Naive thymus-derived CD4-positive, alpha-beta T cell (primary cell): ENCODE measurements around the gene ZNRF1. TPM values are rescaled to one million over a fixed set of nuclear protein-coding genes. Genes with fewer than 3 reads are reported as not detected.

Experiments
- ATAC-seq: fragments of 150-1000 bp; cut with Tn5 transposase; 2 replicates; pipeline ENCODE4 v1.10.0; 2021; ENCODE audit warnings: mild to moderate bottlenecking, moderate library complexity
- CTCF ChIA-PET: fragments of 350-600 bp; sonication (Branson Sonifier 250); formaldehyde crosslinking; loops from one replicate; lab custom pipeline; 2021; ENCODE audit warnings: antibody characterized with exemption; lab: Charles Lee
- POLR2A ChIA-PET: fragments of 350-600 bp; sonication (Branson Sonifier 250); formaldehyde crosslinking; loops from one replicate; lab custom pipeline; 2021; ENCODE audit warnings: antibody characterized with exemption, inconsistent platforms; lab: Charles Lee
- DNase-seq, 9 donors: peaks; one replicate each; pipeline versions ENCODE4 v3.0.0 to v3.0.0-alpha.2; 2020 to 2022; ENCODE audit warnings: mixed read lengths in 1 of 9
- H3K27ac ChIP-seq: one replicate; pipeline ENCODE4 v1.7.0; 2013; ENCODE audit warnings: mild to moderate bottlenecking, low read depth, low read length, moderate library complexity
- H3K27me3 ChIP-seq, 2 donors: one replicate each; pipeline ENCODE4 v1.7.0; 2013; ENCODE audit warnings: low read length in 2 of 2, mild to moderate bottlenecking in 2 of 2, moderate library complexity in 2 of 2; ENCODE audit not compliant: control insufficient read depth in 2 of 2, insufficient read depth in 2 of 2
- H3K36me3 ChIP-seq, 3 experiments: 1 replicate in 2 of 3; 2 replicates in 1 of 3; pipeline ENCODE4 v1.7.0; 2013; ENCODE audit warnings: low read length in 3 of 3, mild to moderate bottlenecking in 3 of 3, moderate library complexity in 1 of 3; ENCODE audit not compliant: insufficient read depth in 3 of 3, control insufficient read depth in 2 of 3
- H3K4me1 ChIP-seq, 2 donors: one replicate each; pipeline ENCODE4 v1.7.0; 2013; ENCODE audit warnings: low read length in 2 of 2, mild to moderate bottlenecking in 2 of 2, moderate library complexity in 1 of 2; ENCODE audit not compliant: control insufficient read depth in 2 of 2, insufficient read depth in 2 of 2
- H3K4me3 ChIP-seq: 2 replicates; pipeline ENCODE4 v1.7.0; 2013; ENCODE audit warnings: mild to moderate bottlenecking, low read length
- H3K9me3 ChIP-seq, 3 experiments: 1 replicate in 2 of 3; 2 replicates in 1 of 3; pipeline ENCODE4 v1.7.0; 2013; ENCODE audit warnings: low read length in 3 of 3; ENCODE audit not compliant: control insufficient read depth in 2 of 3
- H3K27ac Mint-ChIP-seq, 9 donors: one replicate each; pipeline ENCODE4 v1.8.0; 2020 to 2022; ENCODE audit warnings: mixed read lengths in 9 of 9, mild to moderate bottlenecking in 8 of 9, moderate library complexity in 5 of 9, inconsistent platforms in 2 of 9
- H3K27me3 Mint-ChIP-seq, 5 donors: one replicate each; pipeline ENCODE4 v1.8.0; 2021 to 2022; ENCODE audit warnings: mixed read lengths in 5 of 5, mild to moderate bottlenecking in 1 of 5
- H3K36me3 Mint-ChIP-seq, 5 donors: one replicate each; pipeline ENCODE4 v1.8.0; 2020 to 2022; ENCODE audit warnings: mixed read lengths in 5 of 5, mild to moderate bottlenecking in 3 of 5, inconsistent platforms in 1 of 5
- H3K4me1 Mint-ChIP-seq, 7 donors: one replicate each; pipeline ENCODE4 v1.8.0; 2020 to 2022; ENCODE audit warnings: mixed read lengths in 7 of 7, mild to moderate bottlenecking in 3 of 7, inconsistent platforms in 1 of 7
- H3K4me3 Mint-ChIP-seq, 10 donors: one replicate each; pipeline ENCODE4 v1.8.0; 2020 to 2022; ENCODE audit warnings: mild to moderate bottlenecking in 10 of 10, mixed read lengths in 10 of 10, moderate library complexity in 6 of 10, inconsistent platforms in 2 of 10
- H3K9me3 Mint-ChIP-seq, 11 donors: one replicate each; pipeline ENCODE4 v1.8.0; 2020 to 2022; ENCODE audit warnings: mixed read lengths in 11 of 11, mild to moderate bottlenecking in 4 of 11, inconsistent platforms in 1 of 11, moderate library complexity in 1 of 11
- intact Hi-C, 2 donors: fragments of 100-400 bp; cut with micrococcal nuclease; formaldehyde crosslinking; loops; one replicate each; pipeline ENCODE4 v1.15.1; 2023
- polyA plus RNA-seq, 2 donors: library from polyadenylated mRNA; unstranded; fragments of 300-500 nt; fragmentation: Illumina TruSeq; gene quantifications; one replicate each; pipeline ENCODE4 v1.2.3, GENCODE V29; 2021
- total RNA-seq, 6 experiments: library from RNA in 5 of 6; stranded (reverse) in 5 of 6; gene quantifications; 1 replicate in 5 of 6; 2 replicates in 1 of 6; pipeline ENCODE4 v1.2.3 and lab custom pipeline; 2021 to 2026

The ZNRF1 gene
- total and polyA plus RNA-seq, 7 experiments from 2014 or later = 1.2 to 27.9 (median 2.1) TPM

- peaks cover 17 to 70% (median 45%) of the 10 kb centered on the region in 7 donors for H3K4me1 Mint-ChIP-seq
- intact Hi-C loops = loop anchor here (2.0 kb wide), 1 partner anchor 47 kb away; no protein-coding TSS in a partner anchor
- no peaks in the 10 kb centered on the region for H3K9me3 Mint-ChIP-seq
- ChIA-PET CTCF (interaction anchor here (1.4 kb wide), 1 partner anchor 46 kb away, joined by 4 read pairs; no protein-coding TSS in a partner anchor), POLR2A (interaction anchor here (0.7 to 1.6 kb wide), 3 partner anchors 9 to 79 kb away, joined by 3 to 4 read pairs (median 4); partner anchors contain the start of gene WDR59)
- H3K27me3 Mint-ChIP-seq = no peaks in the 10 kb centered on the region
- ATAC-seq = no peak
- H3K9me3 ChIP-seq = no peaks in the 10 kb centered on the region
- H3K27me3 ChIP-seq = no peaks in the 10 kb centered on the region
- H3K36me3 Mint-ChIP-seq = peaks cover 0 to 12% (median 0%) of the 10 kb centered on the region in 5 donors
- peak overlapping the region; percentile 40 to 92 (median 78) for H3K27ac Mint-ChIP-seq
- no peak overlapping the region for H3K4me3 ChIP-seq
- DNase-seq = no peak
- H3K4me1 ChIP-seq = peaks cover 5 to 20% of the 10 kb centered on the region in 2 donors
- H3K36me3 ChIP-seq = no peaks in the 10 kb centered on the region
- no peak overlapping the region for H3K27ac ChIP-seq
- H3K4me3 Mint-ChIP-seq = peak overlapping the region in 9 of 10 donors; percentile 14 to 76 (median 52)
Measured at GRCh38 chr16:75063549-75064088, 64.8 kb downstream of the ZNRF1 start.

- peaks cover 17 to 73% (median 45%) of the 10 kb centered on the region in 7 donors for H3K4me1 Mint-ChIP-seq
- Histone ChIP-seq H3K4me1 (peaks cover 5 to 20% of the 10 kb centered on the region in 2 donors), H3K27me3 (no peaks in the 10 kb centered on the region), H3K36me3 (no peaks in the 10 kb centered on the region), H3K4me3 (peak overlapping the region; percentile 45), H3K9me3 (no peaks in the 10 kb centered on the region), H3K27ac (peak overlapping the region; percentile 41)
- DNase-seq = peak in 6 of 9 donors; percentile 10 to 35 (median 20)
- H3K4me3 Mint-ChIP-seq = peak overlapping the region; percentile 64 to 91 (median 79)
- ATAC-seq = peak; percentile 57
- peaks cover 0 to 7% (median 0%) of the 10 kb centered on the region in 5 donors for H3K36me3 Mint-ChIP-seq
- ChIA-PET CTCF (interaction anchor here (0.6 to 1.4 kb wide), 6 partner anchors 9 to 214 kb away, joined by 3 to 5 read pairs (median 4); no protein-coding TSS in a partner anchor), POLR2A (interaction anchor here (0.7 to 1.4 kb wide), 5 partner anchors 10 to 583 kb away, joined by 3 to 5 read pairs (median 3); partner anchors contain the start of genes KARS1, TERF2IP and WDR59)
- no peaks in the 10 kb centered on the region for H3K27me3 Mint-ChIP-seq
- intact Hi-C loops = loop anchor here (1.0 to 2.0 kb wide), 2 partner anchors 11 to 46 kb away; no protein-coding TSS in a partner anchor
- peaks cover 0 to 2% (median 0%) of the 10 kb centered on the region in 11 donors for H3K9me3 Mint-ChIP-seq
- H3K27ac Mint-ChIP-seq = peak overlapping the region; percentile 83 to 93 (median 89)
Measured at GRCh38 chr16:75064403-75065148, 65.8 kb downstream of the ZNRF1 start.

- POLR2A ChIA-PET = interaction anchor here (0.7 to 1.4 kb wide), 4 partner anchors 10 to 582 kb away, joined by 3 to 5 read pairs (median 4); partner anchors contain the start of genes KARS1, TERF2IP and WDR59
- CTCF ChIA-PET = interaction anchor here (0.6 to 1.2 kb wide), 4 partner anchors 44 to 214 kb away, joined by 3 to 5 read pairs (median 4); no protein-coding TSS in a partner anchor
- ATAC-seq (peak; percentile 86), DNase-seq (peak in 8 of 9 donors; percentile 18 to 49 (median 37))
- H3K27ac ChIP-seq = peak overlapping the region; percentile 41
- no peaks in the 10 kb centered on the region for H3K36me3 ChIP-seq
- no peak overlapping the region for H3K4me3 ChIP-seq
- H3K36me3 Mint-ChIP-seq = peaks cover 0 to 7% (median 0%) of the 10 kb centered on the region in 5 donors
- peak overlapping the region; percentile 64 to 91 (median 79) for H3K4me3 Mint-ChIP-seq
- intact Hi-C loops = loop anchor here (1.0 to 2.0 kb wide), 2 partner anchors 10 to 46 kb away; no protein-coding TSS in a partner anchor
- H3K27ac Mint-ChIP-seq = peak overlapping the region; percentile 83 to 93 (median 89)
- no peaks in the 10 kb centered on the region for H3K27me3 ChIP-seq
- peaks cover 0 to 2% (median 0%) of the 10 kb centered on the region in 11 donors for H3K9me3 Mint-ChIP-seq
- H3K27me3 Mint-ChIP-seq = no peaks in the 10 kb centered on the region
- peaks cover 5 to 20% of the 10 kb centered on the region in 2 donors for H3K4me1 ChIP-seq
- peaks cover 20 to 76% (median 51%) of the 10 kb centered on the region in 7 donors for H3K4me1 Mint-ChIP-seq
- no peaks in the 10 kb centered on the region for H3K9me3 ChIP-seq
Measured at GRCh38 chr16:75065149-75065505, 66.3 kb downstream of the ZNRF1 start.

GRCh38 chr16:75065521-75066149 lies 66.8 kb downstream of the ZNRF1 start:
- ATAC-seq (no peak), DNase-seq (no peak)
- peak overlapping the region; percentile 41 for H3K27ac ChIP-seq
- Mint-ChIP-seq H3K4me1 (peaks cover 21 to 81% (median 56%) of the 10 kb centered on the region in 7 donors), H3K9me3 (peaks cover 0 to 2% (median 0%) of the 10 kb centered on the region in 11 donors), H3K36me3 (peaks cover 0 to 12% (median 0%) of the 10 kb centered on the region in 5 donors), H3K27me3 (no peaks in the 10 kb centered on the region), H3K4me3 (peak overlapping the region in 9 of 10 donors; percentile 7 to 91 (median 78)), H3K27ac (peak overlapping the region in 7 of 9 donors; percentile 47 to 93 (median 89))
- no peak overlapping the region for H3K4me3 ChIP-seq
- ChIA-PET CTCF (interaction anchor here (0.9 to 1.2 kb wide), 2 partner anchors 44 to 46 kb away, joined by 3 to 5 read pairs; no protein-coding TSS in a partner anchor), POLR2A (interaction anchor here (0.7 to 1.3 kb wide), 3 partner anchors 9 to 13 kb away, joined by 3 to 5 read pairs (median 3); no protein-coding TSS in a partner anchor)
- no peaks in the 10 kb centered on the region for H3K27me3 ChIP-seq
- no peaks in the 10 kb centered on the region for H3K36me3 ChIP-seq
- no peaks in the 10 kb centered on the region for H3K9me3 ChIP-seq
- intact Hi-C loops = loop anchor here (1.0 to 2.0 kb wide), 2 partner anchors 10 to 45 kb away; no protein-coding TSS in a partner anchor
- H3K4me1 ChIP-seq = peaks cover 5 to 20% of the 10 kb centered on the region in 2 donors

GRCh38 chr16:75066861-75067447 lies 68.1 kb downstream of the ZNRF1 start:
- H3K27ac Mint-ChIP-seq = peak overlapping the region in 6 of 9 donors; percentile 6 to 87 (median 70)
- H3K27ac ChIP-seq = no peak overlapping the region
- peaks cover 0 to 12% (median 0%) of the 10 kb centered on the region in 5 donors for H3K36me3 Mint-ChIP-seq
- CTCF ChIA-PET = no interaction called here
- DNase-seq = no peak
- peaks cover 23 to 80% (median 59%) of the 10 kb centered on the region in 7 donors for H3K4me1 Mint-ChIP-seq
- POLR2A ChIA-PET = no interaction called here
- no peaks in the 10 kb centered on the region for H3K27me3 ChIP-seq
- peaks cover 5 to 20% of the 10 kb centered on the region in 2 donors for H3K4me1 ChIP-seq
- no peak overlapping the region for H3K4me3 Mint-ChIP-seq
- H3K9me3 ChIP-seq = no peaks in the 10 kb centered on the region
- no peak for ATAC-seq
- no peaks in the 10 kb centered on the region for H3K27me3 Mint-ChIP-seq
- peaks cover 0 to 2% (median 0%) of the 10 kb centered on the region in 11 donors for H3K9me3 Mint-ChIP-seq
- intact Hi-C loops = no loop called here
- H3K4me3 ChIP-seq = no peak overlapping the region
- H3K36me3 ChIP-seq = no peaks in the 10 kb centered on the region
